Lower lobe of right lung (tissue), 2 donors: ENCODE results near the gene GUK1. TPM values are rescaled to one million over a fixed set of nuclear protein-coding genes. Genes with fewer than 3 reads are reported as not detected.

Experiments used
- ATAC-seq, 2 donors: fragments of 200-7000 bp; cut with Tn5 transposase; one replicate each; pipeline ENCODE4 v1.9.1; 2020 to 2022; ENCODE audit warnings: mild to moderate bottlenecking in 2 of 2, moderate library complexity in 2 of 2
- DNase-seq: peaks from one replicate; pipeline ENCODE4 v3.0.0-alpha.2; 2020
- H3K27ac ChIP-seq: fragments of 200-600 bp; one replicate; pipeline ENCODE4 v1.8.0; 2022
- H3K27me3 ChIP-seq: fragments of 200-600 bp; one replicate; pipeline ENCODE4 v1.8.0; 2022; ENCODE audit warnings: low read depth
- H3K36me3 ChIP-seq: fragments of 200-600 bp; one replicate; pipeline ENCODE4 v1.8.0; 2022; ENCODE audit warnings: mild to moderate bottlenecking
- H3K4me1 ChIP-seq: fragments of 200-600 bp; one replicate; pipeline ENCODE4 v1.8.0; 2022
- H3K4me3 ChIP-seq: fragments of 200-600 bp; one replicate; pipeline ENCODE4 v1.8.0; 2022; ENCODE audit warnings: mild to moderate bottlenecking
- H3K9me3 ChIP-seq: fragments of 200-600 bp; one replicate; pipeline ENCODE4 v1.8.0; 2022
- CTCF ChIP-seq: fragments of 200-600 bp; IDR thresholded peaks from one replicate; pipeline ENCODE4 v1.8.0; 2022; ENCODE audit warnings: antibody characterized with exemption, mild to moderate bottlenecking
- intact Hi-C: fragments of 100-400 bp; cut with DNase I; formaldehyde crosslinking; loops from one replicate; pipeline ENCODE4 v1.11.0; 2022
- total RNA-seq: library from RNA; stranded (reverse); fragmentation: NEBNext Ultra II Directional; extraction: Animal tissue kit (Norgen Biotek cat#: 25700); gene quantifications from one replicate; pipeline ENCODE4 v1.2.1, GENCODE V29; 2021
- donor health status: DM: no; HTN: yes; CAD: no; lungs with severe emphysema.

Gene GUK1
- total RNA-seq, 1 donor from 2014 or later, result 192 TPM

GRCh38 chr1:228105996-228106799 lies 33.9 kb upstream of the GUK1 start:
- intact Hi-C loops, result no loop called here
- TF ChIP-seq CTCF, result no peak
- DNase-seq (no peak), ATAC-seq (no peak)
- H3K27ac ChIP-seq, result no peak overlapping the region
- H3K4me1 ChIP-seq, result peaks cover 44% of the 10 kb centered on the region
- no peaks in the 10 kb centered on the region for H3K27me3 ChIP-seq
- no peaks in the 10 kb centered on the region for H3K9me3 ChIP-seq
- H3K36me3 ChIP-seq, result peaks cover 23% of the 10 kb centered on the region
- H3K4me3 ChIP-seq, result no peak overlapping the region

GRCh38 chr1:228106800-228107054 lies 33.4 kb upstream of the GUK1 start:
- Histone ChIP-seq H3K36me3 (peaks cover 23% of the 10 kb centered on the region), H3K4me3 (no peak overlapping the region), H3K27me3 (no peaks in the 10 kb centered on the region), H3K27ac (no peak overlapping the region), H3K4me1 (peaks cover 39% of the 10 kb centered on the region), H3K9me3 (no peaks in the 10 kb centered on the region)
- no peak for ATAC-seq
- TF ChIP-seq CTCF, result no peak
- intact Hi-C loops, result no loop called here
- no peak for DNase-seq

- no peak overlapping the region for H3K27ac ChIP-seq
These were observed 32.4 kb upstream of the GUK1 start for GRCh38 chr1:228107636-228108035.

GRCh38 chr1:228108055-228108690 lies 31.9 kb upstream of the GUK1 start:
- H3K4me1 ChIP-seq, result peaks cover 31% of the 10 kb centered on the region
- TF ChIP-seq CTCF, result no peak
- peaks cover 23% of the 10 kb centered on the region for H3K36me3 ChIP-seq
- peak; percentile 51 for DNase-seq
- no peaks in the 10 kb centered on the region for H3K9me3 ChIP-seq
- peak overlapping the region; percentile 78 for H3K4me3 ChIP-seq
- intact Hi-C loops, result no loop called here
- H3K27ac ChIP-seq, result peak overlapping the region; percentile 92
- no peaks in the 10 kb centered on the region for H3K27me3 ChIP-seq
- no peak for ATAC-seq

More at GRCh38 chr1:228107636-228108035, 32.4 kb upstream of the GUK1 start:
- no peaks in the 10 kb centered on the region for H3K9me3 ChIP-seq
- DNase-seq (peak; percentile 45), ATAC-seq (no peak)
- TF ChIP-seq CTCF, result no peak
- intact Hi-C loops, result no loop called here
- H3K4me1 ChIP-seq, result peaks cover 31% of the 10 kb centered on the region
- H3K36me3 ChIP-seq, result peaks cover 23% of the 10 kb centered on the region
- H3K4me3 ChIP-seq, result no peak overlapping the region
- H3K27me3 ChIP-seq, result no peaks in the 10 kb centered on the region

GRCh38 chr1:228108742-228109072 lies 31.4 kb upstream of the GUK1 start:
- H3K27me3 ChIP-seq, result no peaks in the 10 kb centered on the region
- H3K9me3 ChIP-seq, result no peaks in the 10 kb centered on the region
- peak; percentile 48 for DNase-seq
- intact Hi-C loops, result no loop called here
- peak overlapping the region; percentile 92 for H3K27ac ChIP-seq
- H3K4me3 ChIP-seq, result peak overlapping the region; percentile 78
- TF ChIP-seq CTCF, result no peak
- H3K4me1 ChIP-seq, result peaks cover 27% of the 10 kb centered on the region
- peaks cover 23% of the 10 kb centered on the region for H3K36me3 ChIP-seq
- ATAC-seq, result no peak
